HG03139 (cell line): ENCODE measurements around the gene USP32.

Experiments
- ATAC-seq: cut with Tn5 transposase; IDR thresholded peaks from one replicate; pipeline ENCODE4 v1.9.1; 2021; ENCODE audit not compliant: unreplicated experiment

USP32 gene

DNA sequence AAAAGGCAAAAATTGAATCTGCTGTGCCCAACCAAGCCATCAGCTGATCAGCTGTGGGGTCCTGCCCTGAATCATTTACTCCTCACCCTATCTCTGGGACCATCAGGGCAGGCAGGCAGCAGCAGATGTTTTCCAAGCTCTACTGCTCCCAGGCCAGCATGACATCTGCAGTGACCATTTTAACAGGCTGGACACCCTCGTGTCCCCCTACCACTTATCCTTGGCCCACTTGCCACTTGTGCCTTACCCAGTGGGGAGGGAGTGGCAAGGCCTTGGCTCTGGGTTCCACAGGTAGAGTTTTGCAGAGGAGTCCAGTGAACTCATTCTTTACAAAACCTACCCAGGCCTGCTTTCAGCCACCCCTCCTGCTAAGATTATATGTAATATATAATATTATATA is 254.2 kb downstream of the USP32 start:
- no peak for ATAC-seq

DNA sequence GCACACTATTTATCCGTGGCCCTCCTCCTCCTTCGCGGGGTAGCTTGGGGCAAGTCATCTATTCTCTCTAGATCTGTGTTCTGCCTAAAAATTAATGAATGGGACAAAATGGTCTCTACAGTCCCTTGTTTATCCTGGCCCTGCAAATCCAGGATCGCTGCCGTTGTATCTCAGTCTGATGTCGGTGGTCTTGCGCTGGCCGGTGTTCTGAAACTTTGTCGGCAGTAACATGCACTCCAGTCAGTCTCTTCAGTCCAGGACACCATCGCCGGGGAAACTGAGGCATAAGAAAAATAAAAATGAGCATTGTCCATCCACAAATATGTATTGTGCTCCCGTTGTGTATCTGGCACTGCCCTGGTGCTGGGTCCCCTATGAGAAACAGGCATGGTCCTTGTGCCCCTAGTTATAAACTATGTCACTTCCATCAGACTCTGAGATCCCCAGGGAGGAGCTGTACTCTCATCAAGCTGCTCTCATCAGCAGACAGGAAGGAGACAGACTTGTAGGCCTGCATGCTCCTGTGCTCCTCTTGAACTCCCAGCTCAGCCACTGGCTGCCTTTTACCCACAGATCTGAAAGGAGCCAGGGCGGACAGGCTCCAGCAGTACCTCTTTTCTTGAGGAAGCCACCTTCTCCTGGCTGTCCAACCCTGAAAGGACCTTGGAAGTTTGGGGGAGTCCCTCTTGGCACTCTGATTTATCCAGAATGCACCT is 255.8 kb downstream of the USP32 start:
- ATAC-seq = no peak

DNA sequence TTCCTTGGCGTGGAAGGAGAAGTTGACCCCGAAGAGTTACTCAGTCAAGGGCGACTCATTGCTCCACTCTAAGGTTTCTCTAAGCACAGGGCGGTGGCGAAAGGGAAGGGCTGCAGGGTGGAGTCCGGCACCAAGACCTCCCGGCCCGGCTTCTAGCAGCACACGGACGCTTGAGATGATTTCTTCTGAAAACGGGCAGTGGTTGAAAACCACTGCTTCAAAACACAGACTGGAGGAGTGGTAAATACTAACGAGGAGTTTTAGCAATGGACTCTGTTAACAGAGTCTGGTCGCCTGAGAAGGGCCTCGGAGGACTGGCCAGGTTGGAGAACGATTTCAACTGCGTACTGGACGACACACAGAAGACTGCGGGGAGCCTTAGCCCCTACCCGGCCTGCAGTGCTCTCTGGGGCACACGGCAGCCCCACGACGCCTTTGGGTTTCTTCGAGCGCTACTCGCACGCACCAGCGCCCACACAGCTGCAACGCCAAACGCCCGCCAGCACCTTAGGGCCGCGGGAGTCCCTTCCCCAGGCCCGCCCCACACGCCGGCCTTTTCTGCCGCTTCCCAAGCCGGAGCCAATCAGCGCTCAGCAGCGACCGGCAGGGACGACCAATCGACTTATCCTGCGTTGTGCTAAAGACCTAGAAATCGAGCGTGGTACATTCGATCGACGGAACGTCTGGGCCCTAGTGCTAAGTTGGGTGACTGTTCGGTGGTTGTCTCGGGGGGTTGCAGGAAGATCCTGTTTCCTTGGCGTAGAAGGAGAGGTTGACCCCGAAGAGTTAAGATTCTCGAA is 256.6 kb downstream of the USP32 start:
- peak; percentile 80 for ATAC-seq

DNA sequence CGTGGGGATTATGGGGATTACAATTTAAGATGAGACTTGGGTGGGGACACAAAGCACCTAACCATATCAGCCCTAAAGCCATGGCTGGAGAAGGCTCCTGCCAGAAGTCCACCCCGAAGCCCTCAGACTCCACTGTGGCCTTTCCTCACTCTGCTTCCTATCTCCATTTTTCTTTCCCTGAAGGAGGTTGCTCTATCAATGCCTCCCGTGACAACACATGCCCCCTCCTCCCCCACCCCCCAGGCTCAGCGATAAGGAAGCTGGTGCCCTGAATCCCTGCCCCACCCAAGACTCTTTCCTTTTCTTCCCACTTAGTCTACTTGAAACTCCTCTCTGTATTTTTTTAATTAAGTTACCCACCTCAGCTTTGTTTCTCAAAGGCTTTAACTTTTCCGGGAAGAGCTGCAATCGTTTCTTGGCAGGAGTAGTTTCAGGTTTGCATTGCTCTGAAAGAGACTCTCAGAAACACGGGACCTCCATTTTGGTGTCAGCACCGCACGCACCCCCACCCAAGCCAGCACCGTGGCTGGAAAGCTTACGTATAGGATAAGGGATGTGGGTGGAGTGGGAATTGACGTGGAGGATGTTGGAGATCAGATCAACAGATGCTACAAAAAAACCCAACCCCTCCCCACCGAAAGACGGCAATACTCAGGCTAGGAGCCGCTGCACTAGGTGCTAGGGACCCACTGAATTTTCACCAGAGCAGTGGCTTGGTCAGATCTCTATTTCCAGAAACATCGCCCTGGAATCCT is 257.4 kb downstream of the USP32 start:
- ATAC-seq = no peak

DNA sequence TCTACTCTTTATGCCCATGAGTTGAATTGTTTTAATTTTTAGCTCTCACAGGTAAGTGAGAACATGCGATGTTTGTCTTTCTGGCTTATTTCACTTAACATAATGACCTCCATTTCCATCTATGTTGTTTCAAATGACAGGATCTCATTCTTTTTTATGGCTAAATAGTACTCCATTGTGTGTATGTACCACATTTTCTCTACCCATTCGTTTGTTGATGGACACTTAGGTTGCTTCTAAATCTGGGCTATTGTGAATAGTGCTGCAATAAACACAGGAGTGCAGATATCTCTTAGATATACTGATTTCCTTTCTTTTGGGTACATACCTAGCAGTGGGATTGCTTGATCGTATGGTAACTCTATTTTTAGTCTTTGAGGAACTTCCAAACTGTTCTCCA is 261.5 kb downstream of the USP32 start:
- no peak for ATAC-seq

DNA sequence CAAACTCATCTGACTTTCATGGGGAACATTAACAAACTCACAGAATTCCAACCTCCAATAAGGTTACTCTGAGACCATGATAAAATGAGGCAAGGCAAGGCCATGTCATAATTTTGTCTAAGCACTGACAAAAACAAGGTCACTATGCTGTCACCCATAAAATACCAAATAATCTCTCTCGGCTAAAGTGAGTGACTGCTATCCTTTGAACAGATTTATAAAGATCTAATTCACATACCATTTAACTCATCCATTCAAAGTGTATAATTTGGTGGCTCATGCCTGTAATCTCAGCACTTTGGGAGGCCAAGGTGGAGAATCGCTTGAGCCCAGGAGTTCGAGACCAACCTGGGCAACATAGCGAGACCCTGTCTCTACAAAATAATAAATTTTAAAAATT is 262.8 kb downstream of the USP32 start:
- ATAC-seq = no peak
